K562 (cell line): Measurements from ENCODE around the gene APOM. TPM values are rescaled to one million over a fixed set of nuclear protein-coding genes. Genes with fewer than 3 reads are reported as not detected.

Experiments
- CTCF ChIP-seq, 3 experiments: IDR thresholded peaks in 2 of 3; conservative IDR thresholded peaks in 1 of 3; 2 replicates each; pipeline ENCODE4 v1.5.1; 2011 to 2012; ENCODE audit warnings: low read length in 3 of 3, mild to moderate bottlenecking in 3 of 3, control low read depth in 2 of 3, improper control_type of control experiment in 1 of 3, inconsistent platforms in 1 of 3, low read depth in 1 of 3, mixed read lengths in 1 of 3, moderate library complexity in 1 of 3; ENCODE audit not compliant: insufficient read depth in 2 of 3
- ERF ChIP-seq: fragments of 450-650 bp; formaldehyde crosslinking; IDR thresholded peaks from 2 replicates; pipeline ENCODE4 v1.4.0; 2020; ENCODE audit warnings: mild to moderate bottlenecking, mixed read lengths
- FOXJ2 ChIP-seq: fragments of 200-800 bp; sonication (Bioruptor generic); IDR thresholded peaks from 2 replicates; pipeline ENCODE4 v1.6.1; 2016; ENCODE audit warnings: missing genetic modification characterization, missing compliant biosample characterization
- FOXJ3 ChIP-seq: sonication (generic); formaldehyde crosslinking; IDR thresholded peaks from 2 replicates; pipeline ENCODE4 v1.4.0; 2020; ENCODE audit warnings: mild to moderate bottlenecking, missing genetic modification reagents
- HCFC1 ChIP-seq: IDR thresholded peaks from 2 replicates; pipeline ENCODE4 v1.6.1; 2012; ENCODE audit warnings: low read depth, low read length, improper control_type of control experiment
- HMG20B ChIP-seq: fragments of 250-450 bp; sonication (Bioruptor Pico); IDR thresholded peaks from 2 replicates; pipeline ENCODE4 v1.5.0; 2021; ENCODE audit warnings: mild to moderate bottlenecking
- NFRKB ChIP-seq: fragments of 450-650 bp; IDR thresholded peaks from 2 replicates; pipeline ENCODE4 v1.6.1; 2016; ENCODE audit warnings: low read depth
- RUNX1 ChIP-seq: sonication (generic); IDR thresholded peaks from 2 replicates; pipeline ENCODE4 v1.6.1; 2016; ENCODE audit warnings: antibody characterized with exemption, low read depth
- SRF ChIP-seq, 2 experiments: fragments of 250-450, 450-650 bp in 1 of 2; sonication (Bioruptor Pico) in 1 of 2; sonication (generic) in 1 of 2; formaldehyde crosslinking; IDR thresholded peaks; 2 replicates each; pipeline versions ENCODE4 v1.5.0 to v1.5.1; 2020 to 2022; ENCODE audit warnings: mild to moderate bottlenecking in 1 of 2, missing genetic modification reagents in 1 of 2
- SRSF9 ChIP-seq: fragments of 200-400 bp; formaldehyde crosslinking; IDR thresholded peaks from 2 replicates; pipeline ENCODE4 v1.6.1; 2017; ENCODE audit warnings: low read depth, low read length, borderline replicate concordance
- TOE1 ChIP-seq, 2 experiments: fragments of 450-650 bp in 1 of 2; sonication (generic) in 1 of 2; formaldehyde crosslinking in 1 of 2; IDR thresholded peaks; 2 replicates each; pipeline versions ENCODE4 v1.7.1 to v1.8.0; 2016 to 2022; ENCODE audit warnings: borderline replicate concordance in 2 of 2, mild to moderate bottlenecking in 2 of 2, antibody characterized with exemption in 1 of 2, inconsistent platforms in 1 of 2, low read depth in 1 of 2, missing genetic modification reagents in 1 of 2, moderate library complexity in 1 of 2
- ZBTB26 ChIP-seq: fragments of 450-650 bp; formaldehyde crosslinking; IDR thresholded peaks from 2 replicates; pipeline ENCODE4 v1.4.0; 2022; ENCODE audit warnings: missing genetic modification characterization
- ZNF324 ChIP-seq: fragments of 250-450 bp; sonication (Bioruptor Pico); IDR thresholded peaks from 2 replicates; pipeline ENCODE4 v1.4.0; 2020; ENCODE audit warnings: mild to moderate bottlenecking
- ZNF696 ChIP-seq: fragments of 250-450 bp; sonication (Bioruptor Pico); conservative IDR thresholded peaks from 2 replicates; pipeline ENCODE4 v1.4.0; 2020; ENCODE audit warnings: mild to moderate bottlenecking, moderate library complexity
- ZNF75A ChIP-seq: fragments of 450-650 bp; formaldehyde crosslinking; IDR thresholded peaks from 2 replicates; pipeline ENCODE4 v1.4.0; 2020; ENCODE audit warnings: mild to moderate bottlenecking
- ZNF764 ChIP-seq: fragments of 250-450 bp; sonication (Bioruptor Pico); IDR thresholded peaks from 2 replicates; pipeline ENCODE4 v1.4.0; 2020; ENCODE audit warnings: low read depth, mild to moderate bottlenecking, moderate library complexity
- ZZZ3 ChIP-seq: fragments of 450-650 bp; IDR thresholded peaks from 2 replicates; pipeline ENCODE4 v1.6.1; 2016; ENCODE audit warnings: antibody characterized with exemption, mild to moderate bottlenecking, moderate library complexity
- polyA plus RNA-seq, 8 experiments: library from polyadenylated mRNA; depleted of rRNA in 4 of 8; stranded (reverse) in 5 of 8; unstranded in 3 of 8; fragments of >200 nt; fragmentation: Nextera tagmentation in 2 of 8; fragmentation: Illumina TruSeq in 1 of 8; extraction: Ambion mirVana in 2 of 8; extraction: Trizol in 1 of 8; gene quantifications; 2 replicates each; pipeline versions ENCODE4 v1.2.1 to v1.2.3, GENCODE V29; 2011 to 2014; ENCODE audit warnings: inconsistent platforms in 1 of 8, missing spikeins in 1 of 8
- total RNA-seq, 7 experiments: library from RNA; depleted of rRNA in 6 of 7; stranded (reverse); fragments of >200 nt in 6 of 7; fragmentation: Illumina TruSeq in 2 of 7; extraction: Trizol in 2 of 7; gene quantifications; 2 replicates each; pipeline versions ENCODE4 v1.2.1 to v1.2.3, GENCODE V29; 2011 to 2021; ENCODE audit warnings: low replicate concordance in 1 of 7

APOM gene
- total and polyA plus RNA-seq, 9 of the 15 experiments (the other 6 are each of a cell fraction or from before 2014, with no cell fraction given): 5.7 to 24.3 (median 10.4) TPM

- TF ChIP-seq CTCF (IDR thresholded peaks at IDR 0.05 in 2 of 3, conservative IDR thresholded peaks at IDR 0.05 in 1 of 3; ENCODE audit: insufficient read depth in 2 of 3, low read depth in 1 of 3, low read length in 3 of 3) (no peak), NFRKB (no peak), ZZZ3 (no peak), TOE1 (IDR thresholded peaks at IDR 0.05; ENCODE audit: borderline replicate concordance) (no peak), TOE1 (CRISPR knock-in tag; IDR thresholded peaks at IDR 0.05; ENCODE audit: borderline replicate concordance, low read depth) (no peak), SRF (CRISPR knock-in tag; IDR thresholded peaks at IDR 0.05) (peak in 1 of 2 experiments; percentile 31; a peak in 1 of 4 replicates), ZNF324 (CRISPR knock-in tag) (peak; percentile 12; the same call in 1 of the 2 replicates), FOXJ2 (tag) (0 out of 2 replicates have a peak, but pooled peaks have one; percentile 36), HMG20B (CRISPR knock-in tag) (no peak), FOXJ3 (CRISPR knock-in tag) (no peak), ZBTB26 (no peak), HCFC1 (peak; percentile 35; the same call in 1 of the 2 replicates), ERF (peak; percentile 41; the same call in 1 of the 2 replicates), ZNF75A (CRISPR knock-in tag) (no peak), ZNF764 (CRISPR knock-in tag) (peak; percentile 8; the same call in 1 of the 2 replicates), RUNX1 (no peak), ZNF696 (CRISPR knock-in tag) (0 out of 2 replicates have a peak, but pooled peaks have one; percentile 52), SRSF9 (no peak)
Measured at GRCh38 chr6:31663126-31663960, 7.6 kb downstream of the APOM start (continued).
